Left ventricle myocardium inferior (tissue), 1 donor: ENCODE measurements around the gene MFSD12. TPM values are rescaled to one million over a fixed set of nuclear protein-coding genes. Genes with fewer than 3 reads are reported as not detected.

Experiments
- DNase-seq: peaks from one replicate; pipeline ENCODE4 v3.0.0-alpha.2; 2020
- H3K27ac ChIP-seq: fragments of 200-600 bp; replicated peaks from 2 replicates; pipeline ENCODE4 v1.8.0; 2021
- H3K27me3 ChIP-seq: fragments of 200-600 bp; 2 replicates; pipeline ENCODE4 v1.8.0; 2021; ENCODE audit warnings: low read depth
- H3K36me3 ChIP-seq: fragments of 200-600 bp; 2 replicates; pipeline ENCODE4 v1.8.0; 2021
- H3K4me1 ChIP-seq: fragments of 200-600 bp; 2 replicates; pipeline ENCODE4 v1.8.0; 2021
- H3K4me3 ChIP-seq: fragments of 200-600 bp; 2 replicates; pipeline ENCODE4 v1.8.0; 2021; ENCODE audit warnings: mild to moderate bottlenecking, moderate library complexity
- H3K9me3 ChIP-seq: fragments of 200-600 bp; replicated peaks from 2 replicates; pipeline ENCODE4 v1.8.0; 2021
- CTCF ChIP-seq: fragments of 200-600 bp; IDR thresholded peaks from 2 replicates; pipeline ENCODE4 v1.8.0; 2021; ENCODE audit warnings: antibody characterized with exemption, mild to moderate bottlenecking, borderline replicate concordance
- intact Hi-C: fragments of 100-400 bp; cut with micrococcal nuclease; formaldehyde crosslinking; loops from one replicate; pipeline ENCODE4 v1.11.0; 2022
- long read RNA-seq: library from polyadenylated mRNA; unstranded; transcript quantifications from one replicate; pipeline ENCODE4 v2.0.0, GENCODE V29; 2021
- total RNA-seq: library from RNA; stranded (reverse); fragmentation: NEBNext Ultra II Directional; extraction: Animal tissue kit (Norgen Biotek cat#: 25700); gene quantifications from one replicate; pipeline ENCODE4 v1.2.1, GENCODE V29; 2021
- donor health status: DM: no; HTN: yes; CAD: no; lungs with severe emphysema.

The MFSD12 gene
- total RNA-seq: 23.5 TPM
- long read RNA-seq, transcript MFSD12-201 (10 exons, 2,124 nt): major isoform, 7 of 31 reads
- long read RNA-seq, partial matches to known transcripts: 6 of 31 reads
- long read RNA-seq, other reads (novel, unspliced or antisense): 17 of 31 reads

- H3K4me1 ChIP-seq: peaks cover 44% of the 10 kb centered on the region
- intact Hi-C loops: no loop called here
- TF ChIP-seq CTCF: no peak
- no peaks in the 10 kb centered on the region for H3K36me3 ChIP-seq
- H3K4me3 ChIP-seq: peak within 1 kb of the TSS; percentile 79
- H3K9me3 ChIP-seq: no peaks in the 10 kb centered on the region
- peak within 1 kb of the TSS; percentile 85 for H3K27ac ChIP-seq
- no peaks in the 10 kb centered on the region for H3K27me3 ChIP-seq
- peak; percentile 96 for DNase-seq
Measured at GRCh38 chr19:3557461-3558248, at the start of gene MFSD12. Gene MFSD12, minus strand, starts transcription at chr19:3557586. Its CDS starts 183 bp downstream, at chr19:3557403.

- H3K27me3 ChIP-seq: peaks cover 30% of the 10 kb centered on the region
- peaks cover 69% of the 10 kb centered on the region for H3K4me1 ChIP-seq
- peak; percentile 81 for DNase-seq
- no peaks in the 10 kb centered on the region for H3K9me3 ChIP-seq
- intact Hi-C loops: no loop called here
- H3K27ac ChIP-seq: peak within 1 kb of the TSS; percentile 92
- no peak for TF ChIP-seq CTCF
- peaks cover 10% of the 10 kb centered on the region for H3K36me3 ChIP-seq
- H3K4me3 ChIP-seq: peak within 1 kb of the TSS; percentile 72
Measured at GRCh38 chr19:3606690-3607289, 49.4 kb upstream of the MFSD12 start, which contains the start of gene TBXA2R. Gene TBXA2R, minus strand, starts transcription at chr19:3606875. Its CDS starts 6,241 bp downstream, at chr19:3600634.

- Histone ChIP-seq H3K36me3 (peaks cover 4% of the 10 kb centered on the region), H3K4me3 (peak overlapping the region; percentile 72), H3K27ac (peak overlapping the region; percentile 92), H3K9me3 (no peaks in the 10 kb centered on the region), H3K27me3 (peaks cover 30% of the 10 kb centered on the region), H3K4me1 (peaks cover 69% of the 10 kb centered on the region)
- intact Hi-C loops: no loop called here
- TF ChIP-seq CTCF: no peak
- no peak for DNase-seq
Measured at GRCh38 chr19:3606174-3606689, 48.8 kb upstream of the MFSD12 start.

- peaks cover 30% of the 10 kb centered on the region for H3K27me3 ChIP-seq
- no peak for TF ChIP-seq CTCF
- peak overlapping the region; percentile 72 for H3K4me3 ChIP-seq
- H3K9me3 ChIP-seq: no peaks in the 10 kb centered on the region
- H3K27ac ChIP-seq: peak overlapping the region; percentile 92
- intact Hi-C loops: no loop called here
- DNase-seq: no peak
- no peaks in the 10 kb centered on the region for H3K36me3 ChIP-seq
- H3K4me1 ChIP-seq: peaks cover 69% of the 10 kb centered on the region
Measured at GRCh38 chr19:3605770-3606169, 48.4 kb upstream of the MFSD12 start.

- H3K4me1 ChIP-seq: peaks cover 66% of the 10 kb centered on the region
Measured at GRCh38 chr19:3605361-3605760, 48.0 kb upstream of the MFSD12 start.

More at GRCh38 chr19:3605361-3605760, 48.0 kb upstream of the MFSD12 start:
- Histone ChIP-seq H3K4me3 (peak overlapping the region; percentile 72), H3K36me3 (no peaks in the 10 kb centered on the region), H3K9me3 (no peaks in the 10 kb centered on the region), H3K27ac (peak overlapping the region; percentile 92), H3K27me3 (peaks cover 30% of the 10 kb centered on the region)
- DNase-seq: no peak
- no peak for TF ChIP-seq CTCF
- intact Hi-C loops: no loop called here
